HG03025 (cell line): ENCODE results near the gene LINGO1.
A peak's percentile ranks its signal among the peaks of the same experiment; 100 is the strongest.

Experiments
- ATAC-seq: cut with Tn5 transposase; IDR thresholded peaks from one replicate; pipeline ENCODE4 v1.9.1; 2021; ENCODE audit warnings: mild to moderate bottlenecking, moderate library complexity; ENCODE audit not compliant: unreplicated experiment, low FRiP score

LINGO1 gene

GRCh38 chr15:77633134-77633912, 611 bp upstream of the LINGO1 start:
- ATAC-seq = peak; percentile 64

DNA sequence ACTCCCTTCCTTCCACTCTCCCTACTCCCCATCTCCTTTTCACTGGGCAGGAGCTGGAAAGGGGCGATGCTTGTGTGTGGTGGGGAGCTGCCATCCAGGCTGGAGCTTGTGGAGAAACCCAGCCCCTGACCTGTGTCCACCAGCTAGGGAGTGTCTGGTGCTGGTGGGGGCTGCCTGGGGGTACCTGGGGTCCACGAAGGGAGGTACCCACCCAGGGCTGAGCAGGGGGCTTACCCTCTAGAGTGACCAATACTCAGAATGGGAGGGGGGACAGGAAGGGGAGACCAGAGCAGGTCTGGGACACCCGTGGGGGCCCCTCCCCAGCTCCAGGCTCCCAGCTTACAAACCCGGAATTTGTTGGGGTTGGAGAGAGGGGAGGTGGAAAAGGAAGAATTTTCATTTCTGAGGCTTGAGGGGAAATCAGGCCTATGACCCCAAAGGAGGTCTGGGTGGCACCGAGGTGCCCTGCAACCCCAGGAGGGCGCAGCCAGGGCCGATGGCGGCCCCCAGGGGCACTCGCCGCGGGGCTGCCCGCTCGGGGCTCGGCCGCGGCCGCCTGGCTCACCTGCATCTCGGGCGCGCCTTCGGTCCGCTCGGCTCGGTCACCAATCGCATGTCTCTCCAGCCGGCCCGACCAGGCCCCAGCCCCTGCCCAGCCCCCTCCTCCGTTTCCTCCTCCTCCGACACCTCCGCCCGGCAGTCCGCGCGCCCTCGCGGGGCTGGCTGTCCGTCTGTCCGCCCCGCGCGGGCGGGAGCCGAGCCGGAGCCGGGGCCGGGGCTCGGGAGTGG, 773 bp downstream of the LINGO1 start:
- no peak for ATAC-seq

GRCh38 chr15:77630956-77631744, 1.6 kb downstream of the LINGO1 start:
- no peak for ATAC-seq

GRCh38 chr15:77630056-77630455, 2.7 kb downstream of the LINGO1 start:
- no peak for ATAC-seq

DNA sequence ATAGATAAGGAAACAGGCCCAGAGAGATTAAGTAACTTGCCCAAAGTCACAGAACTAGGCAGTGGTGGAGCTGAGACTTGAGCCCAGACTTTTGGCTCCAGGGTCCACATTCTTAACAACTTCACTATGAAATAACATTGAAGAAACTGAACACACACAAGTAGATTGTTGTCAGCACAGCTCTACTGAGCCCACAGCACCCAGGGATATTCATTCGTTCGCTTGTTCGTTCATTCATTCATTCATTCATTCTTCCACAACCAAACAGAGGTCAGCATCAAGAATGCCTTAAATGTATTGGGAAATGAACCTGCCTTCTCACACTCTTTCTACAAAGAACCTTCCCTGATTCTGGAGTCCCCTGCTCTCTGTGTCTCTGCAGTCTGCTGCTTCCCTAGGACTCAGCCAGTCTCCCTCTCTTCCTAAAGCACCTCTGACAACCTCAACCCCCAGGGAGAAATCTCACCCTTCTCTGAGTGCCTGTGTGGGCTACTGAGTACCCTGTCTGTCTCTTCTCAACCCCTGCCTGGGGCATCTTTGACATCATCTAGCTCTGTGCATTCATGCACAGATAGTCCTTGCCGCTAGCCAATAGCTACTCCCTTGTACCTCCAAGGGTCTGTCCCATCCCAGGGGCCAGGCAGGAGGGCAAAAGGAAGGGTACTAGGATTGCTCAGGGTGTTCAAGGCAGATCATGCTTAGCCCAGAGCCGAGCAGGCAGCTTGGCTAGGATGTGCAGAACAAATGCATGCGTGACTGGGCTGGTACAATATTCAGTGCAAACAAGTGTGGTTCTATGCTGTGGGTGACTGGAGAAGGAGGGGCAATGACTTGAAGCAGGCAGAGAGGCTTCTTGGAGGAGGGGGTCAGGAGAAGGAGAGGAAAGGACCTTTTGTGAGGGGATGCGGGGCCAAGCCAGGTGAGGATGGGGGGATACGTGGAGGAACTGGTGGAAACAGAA, 3.4 kb downstream of the LINGO1 start:
- no peak for ATAC-seq

DNA sequence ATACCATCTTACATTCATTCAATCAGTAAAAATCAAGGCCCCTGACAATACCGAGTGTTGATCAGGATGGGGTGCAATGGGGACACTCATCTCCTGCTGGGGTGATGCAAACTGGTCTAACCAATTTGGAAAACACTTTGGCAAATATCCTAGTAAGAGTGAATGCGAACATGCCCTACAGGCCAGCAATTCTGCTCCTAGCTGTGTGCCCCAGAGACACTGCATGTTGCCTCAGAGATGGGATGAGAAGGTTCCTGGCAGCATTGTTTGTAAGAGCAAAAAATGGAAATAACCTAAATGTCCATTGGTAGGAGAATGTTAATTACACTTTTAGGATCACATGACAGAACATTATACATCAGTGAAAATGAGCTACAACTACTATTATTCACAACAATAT, 4.7 kb downstream of the LINGO1 start:
- no peak for ATAC-seq

- no peak for ATAC-seq
Observed at GRCh38 chr15:77627581-77627980, 5.1 kb downstream of the LINGO1 start.

- ATAC-seq = no peak
Observed at GRCh38 chr15:77627067-77627466, 5.6 kb downstream of the LINGO1 start.

- ATAC-seq = no peak
Observed at GRCh38 chr15:77626002-77626401, 6.7 kb downstream of the LINGO1 start.

DNA sequence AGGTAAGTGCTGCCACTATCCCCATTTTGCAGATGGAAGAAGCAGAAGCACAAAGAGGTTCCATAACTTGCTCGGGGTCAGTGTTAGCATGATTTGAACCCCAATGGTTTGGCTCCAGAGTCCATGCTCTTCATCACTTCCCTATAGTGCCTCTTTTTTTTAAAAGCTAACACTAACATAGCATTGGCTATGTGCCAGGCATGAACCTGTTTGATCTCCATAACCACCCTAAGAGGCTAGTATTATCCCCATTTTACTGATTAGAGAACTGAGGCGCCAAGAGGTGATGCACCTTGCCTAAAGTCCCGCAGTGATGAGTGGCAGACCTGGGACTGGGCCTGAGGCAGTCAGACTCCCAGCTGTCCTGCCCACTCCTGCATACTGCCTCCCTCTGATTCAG, 7.3 kb downstream of the LINGO1 start:
- ATAC-seq = no peak

DNA sequence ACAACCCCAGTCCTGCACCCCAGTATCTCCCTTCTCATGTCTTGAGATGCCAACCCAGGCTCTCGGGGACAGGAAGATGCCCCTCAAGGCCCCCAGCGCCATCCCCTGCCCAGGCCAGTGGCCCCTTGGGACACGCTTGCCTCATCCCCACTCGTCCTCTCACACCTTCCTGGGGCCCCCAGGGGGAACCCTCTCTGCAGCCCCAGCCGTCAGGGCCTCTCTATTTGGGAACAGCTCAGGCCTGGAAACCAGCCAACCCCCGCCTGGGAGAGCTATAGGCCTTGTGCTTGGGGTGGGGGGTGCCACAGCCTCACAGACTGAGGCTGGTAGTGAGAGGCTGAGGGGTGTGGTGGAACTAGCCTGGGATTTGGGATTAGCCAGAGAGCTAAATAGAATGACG, 7.8 kb downstream of the LINGO1 start:
- no peak for ATAC-seq

GRCh38 chr15:77623755-77624524, 8.8 kb downstream of the LINGO1 start:
- no peak for ATAC-seq

DNA sequence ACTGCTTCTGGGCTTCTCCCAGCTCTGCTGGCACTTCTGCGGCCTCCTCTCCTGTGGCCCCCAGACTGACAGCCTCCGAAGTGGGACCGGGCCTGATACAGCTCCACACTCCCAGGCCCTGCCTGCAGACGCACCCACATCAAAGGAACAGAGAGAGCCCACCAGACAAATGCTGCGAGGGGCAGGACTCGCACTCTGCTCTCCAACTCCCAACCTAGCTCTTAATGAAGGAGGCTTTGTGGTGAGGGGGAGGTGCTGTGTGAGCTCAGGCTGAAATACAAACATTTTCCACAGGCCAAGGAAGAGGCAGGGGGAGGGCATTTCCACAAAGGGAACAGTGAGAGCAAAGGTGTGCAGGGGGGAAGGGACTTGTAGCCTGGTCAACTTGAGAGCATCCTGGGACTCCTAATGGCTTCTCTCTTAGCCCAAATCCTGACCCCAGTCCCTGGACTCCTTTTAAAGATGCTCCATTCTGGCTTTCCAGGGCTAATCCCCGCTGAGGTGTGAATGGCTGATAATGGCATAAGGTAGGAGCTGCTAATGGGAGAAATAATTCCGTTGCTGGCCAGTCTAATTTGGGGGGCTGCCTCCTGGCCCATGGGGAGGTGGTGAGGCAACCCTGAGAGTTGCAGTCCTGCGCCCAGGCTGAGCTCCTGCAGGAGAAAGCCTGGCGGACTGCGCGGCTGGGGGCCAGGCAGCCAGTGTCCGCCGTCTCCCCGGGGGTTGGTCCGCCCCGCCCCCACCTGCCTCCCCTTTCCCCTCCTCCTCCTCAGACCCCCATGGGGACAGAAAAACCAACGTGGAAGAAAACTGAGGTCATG, 9.6 kb downstream of the LINGO1 start:
- no peak for ATAC-seq

DNA sequence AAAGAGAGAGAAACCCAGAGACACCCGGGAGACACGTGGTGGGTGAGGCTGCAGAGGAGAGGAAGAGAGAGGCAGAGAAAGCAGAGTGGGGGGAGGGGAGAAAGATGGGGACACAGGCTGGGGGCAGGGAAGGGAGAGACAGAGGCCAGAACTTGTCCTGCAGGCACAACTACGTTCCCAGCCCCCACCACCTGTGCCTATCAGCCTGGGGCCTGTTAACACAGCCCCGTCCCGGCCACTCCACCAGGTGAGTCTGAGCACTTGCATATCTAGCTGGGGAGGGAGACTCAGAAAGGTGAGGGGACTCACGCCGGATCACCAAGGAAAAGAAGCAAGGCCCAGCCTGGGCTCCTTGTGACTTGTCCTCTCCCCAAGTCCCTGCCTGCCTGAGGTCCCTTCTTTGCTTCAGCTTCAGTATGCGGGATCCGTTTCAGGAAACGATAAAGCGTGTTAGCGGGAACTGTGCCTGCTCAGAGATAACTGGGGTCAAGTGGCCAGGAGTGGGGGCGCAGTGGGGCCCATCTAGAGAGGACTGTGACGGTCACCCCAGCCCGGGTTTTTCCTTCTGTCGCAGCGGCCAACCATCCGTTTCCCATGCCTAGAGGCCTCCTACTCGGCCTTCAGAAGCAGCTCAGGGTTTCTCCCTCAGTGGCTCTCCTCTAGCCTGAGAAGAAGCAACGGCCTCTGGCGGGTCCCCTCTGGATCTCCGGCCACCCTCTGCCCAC, 10.3 kb downstream of the LINGO1 start:
- ATAC-seq = no peak

DNA sequence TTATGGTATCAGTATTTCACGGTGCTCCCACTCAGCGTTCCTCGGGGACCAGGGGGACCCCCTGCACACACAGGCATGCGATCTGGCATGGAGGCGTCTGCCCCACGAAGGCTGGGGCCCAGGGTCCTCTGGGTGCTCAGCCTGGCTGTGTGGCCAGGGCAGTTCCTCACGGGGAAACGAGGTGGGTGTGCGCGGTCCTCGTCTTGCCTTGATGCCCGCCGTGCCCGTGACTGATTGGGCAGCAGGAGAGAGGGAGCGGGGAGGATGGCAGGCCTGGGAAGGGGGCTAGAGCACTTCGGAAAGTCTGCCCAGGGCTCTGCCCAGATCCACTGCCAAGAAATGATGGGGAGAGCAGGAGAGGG, 10.9 kb downstream of the LINGO1 start:
- no peak for ATAC-seq

DNA sequence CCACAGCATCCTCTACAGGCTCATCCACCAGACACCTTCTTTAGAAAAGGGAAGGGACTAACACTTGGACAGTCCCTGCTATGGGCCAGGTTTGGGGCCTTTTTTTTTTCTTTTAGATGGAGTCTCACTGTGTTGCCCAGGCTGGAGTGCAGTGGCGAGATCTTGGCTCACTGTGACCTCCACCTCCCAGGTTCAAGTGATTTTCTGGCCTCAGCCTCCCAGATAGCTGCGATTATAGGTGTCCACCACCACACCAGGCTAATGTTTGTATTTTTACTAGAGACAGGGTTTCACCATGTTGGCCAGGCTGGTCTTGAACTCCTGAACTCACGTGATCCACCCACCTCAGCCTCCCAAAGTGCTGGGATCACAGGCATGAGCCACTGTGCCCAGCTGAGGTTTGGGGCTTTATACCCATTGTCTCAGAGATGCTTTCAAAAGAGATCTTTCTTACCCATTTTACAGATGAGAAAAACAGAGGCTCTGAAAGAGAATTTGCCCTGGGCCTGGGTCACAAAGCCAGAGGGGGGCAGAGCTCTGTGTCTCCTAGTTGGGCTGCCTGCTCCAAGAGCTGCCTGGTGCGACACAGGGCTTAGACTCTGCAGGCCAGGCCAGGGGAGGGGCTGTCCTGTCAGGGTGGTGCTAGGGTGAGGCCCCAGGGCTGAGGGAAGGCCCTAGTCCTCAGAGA, 11.6 kb downstream of the LINGO1 start:
- ATAC-seq = no peak

- no peak for ATAC-seq
Observed at GRCh38 chr15:77620297-77620696, 12.4 kb downstream of the LINGO1 start.
